COLO668 (cell line): ENCODE results near the gene SF3B1.
"Not testable (repeated sequence)": the region's sequence is repeated elsewhere in the genome, so short reads cannot be mapped to it uniquely, and the experiment has no call there.

ENCODE experiments used
- DNase-seq: peaks from one replicate; lab custom pipeline; 2025; ENCODE audit not compliant: unreplicated experiment; lab: John Stamatoyannopoulos, UW

SF3B1 gene

GRCh38 chr2:197437380-197437779 lies 2.6 kb upstream of the SF3B1 start:
- no peak for DNase-seq

- no peak for DNase-seq
These were observed 981 bp upstream of the SF3B1 start for GRCh38 chr2:197435598-197436420.

DNA sequence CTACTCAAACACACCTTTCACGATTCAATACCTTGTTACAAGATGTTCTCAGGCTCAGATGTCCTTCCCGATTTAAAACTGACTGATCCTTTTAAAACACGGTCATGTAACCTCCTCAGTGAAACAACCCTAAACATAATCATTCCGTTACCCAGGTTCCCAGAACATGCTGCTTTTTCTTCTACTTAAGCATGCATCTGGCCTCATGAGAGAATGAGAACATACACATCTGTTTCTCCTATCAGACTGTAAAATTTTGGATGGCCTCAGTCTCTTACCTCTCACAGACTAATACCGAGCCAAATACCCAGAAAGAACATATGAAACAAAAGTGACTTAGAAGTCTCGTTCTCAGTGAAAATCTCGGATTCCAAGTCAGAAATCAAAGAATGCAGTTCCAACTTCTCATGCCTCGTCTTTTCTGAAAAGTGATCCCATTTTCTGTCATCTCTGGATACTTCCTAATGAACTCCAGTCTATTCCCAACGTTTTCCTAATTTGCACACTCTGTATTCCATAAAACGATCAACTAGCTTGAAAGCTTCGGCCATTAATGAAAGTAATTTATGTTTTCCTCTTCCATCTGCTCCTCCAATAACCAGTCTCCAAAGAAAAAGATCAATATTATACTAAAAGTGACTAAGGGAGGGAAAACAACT lies 919 bp downstream of the SF3B1 start:
- no peak for DNase-seq

- not testable (repeated sequence) for DNase-seq
These were observed 2.3 kb downstream of the SF3B1 start for GRCh38 chr2:197432527-197432926.

- no peak for DNase-seq
These were observed 3.0 kb downstream of the SF3B1 start for GRCh38 chr2:197431858-197432257.

DNA sequence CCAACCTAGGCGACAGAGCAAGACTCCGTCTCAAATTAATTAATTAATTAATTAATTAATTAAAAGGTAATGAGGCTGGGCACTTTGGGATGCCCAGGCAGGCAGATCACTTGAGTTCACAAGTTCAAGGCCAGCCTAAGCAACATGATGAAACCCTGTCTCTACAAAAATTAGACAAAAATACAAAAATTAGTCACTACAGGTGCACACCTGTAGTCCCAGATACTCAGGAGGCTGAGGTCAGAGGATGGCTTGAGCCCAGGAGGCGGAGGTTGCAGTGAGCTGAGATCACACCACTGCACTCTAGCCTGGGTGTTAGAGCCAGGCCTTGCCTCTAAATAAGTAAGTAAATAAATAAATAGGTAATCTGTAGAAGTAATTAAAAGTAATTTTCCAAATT lies 6.8 kb downstream of the SF3B1 start:
- no peak for DNase-seq

- no peak for DNase-seq
These were observed 7.9 kb downstream of the SF3B1 start for GRCh38 chr2:197426723-197427603.

DNA sequence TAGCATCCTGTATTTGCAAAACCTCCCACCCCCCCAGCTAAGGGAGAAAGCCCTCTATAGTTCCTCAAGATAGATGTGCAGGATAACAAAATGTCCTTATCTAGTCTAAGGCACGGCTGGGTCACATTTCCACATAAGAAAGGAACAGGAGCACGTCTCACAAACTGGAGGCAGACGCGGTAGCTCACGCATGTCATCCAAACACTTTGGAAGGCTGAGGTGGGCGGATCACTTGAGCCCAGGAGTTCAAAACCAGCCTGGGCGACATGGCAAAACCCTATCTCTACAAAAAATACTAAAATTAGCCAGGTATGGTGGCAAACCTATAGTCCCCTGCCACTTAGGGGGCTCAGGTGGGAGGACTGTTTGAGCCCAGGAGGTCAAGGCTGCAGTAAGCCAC lies 9.3 kb downstream of the SF3B1 start:
- DNase-seq: no peak

- DNase-seq: no peak
These were observed 11.5 kb downstream of the SF3B1 start for GRCh38 chr2:197423307-197423706.

- DNase-seq: no peak
These were observed 15.4 kb downstream of the SF3B1 start for GRCh38 chr2:197419438-197419837.

GRCh38 chr2:197416268-197416667 lies 18.6 kb downstream of the SF3B1 start:
- DNase-seq: no peak

GRCh38 chr2:197414515-197414914 lies 20.3 kb downstream of the SF3B1 start:
- DNase-seq: no peak

DNA sequence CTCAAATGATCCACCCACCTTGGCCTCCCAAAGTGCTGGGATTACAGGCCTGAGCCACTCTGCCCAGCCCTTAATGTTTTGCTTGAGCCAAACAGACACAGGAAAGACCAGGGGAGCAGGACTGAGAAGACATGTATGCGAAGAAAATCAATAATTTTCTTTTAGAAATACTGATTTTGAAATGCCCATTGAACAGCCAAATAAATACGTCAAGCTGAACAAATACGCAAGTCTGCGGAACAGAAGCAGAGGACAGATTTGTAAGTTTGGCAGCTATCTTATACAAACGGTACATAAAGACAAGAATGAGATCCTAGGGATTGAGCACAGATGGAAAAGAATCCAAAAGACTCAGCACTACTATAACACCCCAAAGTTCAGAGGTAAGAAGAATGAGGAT lies 20.8 kb downstream of the SF3B1 start:
- no peak for DNase-seq

DNA sequence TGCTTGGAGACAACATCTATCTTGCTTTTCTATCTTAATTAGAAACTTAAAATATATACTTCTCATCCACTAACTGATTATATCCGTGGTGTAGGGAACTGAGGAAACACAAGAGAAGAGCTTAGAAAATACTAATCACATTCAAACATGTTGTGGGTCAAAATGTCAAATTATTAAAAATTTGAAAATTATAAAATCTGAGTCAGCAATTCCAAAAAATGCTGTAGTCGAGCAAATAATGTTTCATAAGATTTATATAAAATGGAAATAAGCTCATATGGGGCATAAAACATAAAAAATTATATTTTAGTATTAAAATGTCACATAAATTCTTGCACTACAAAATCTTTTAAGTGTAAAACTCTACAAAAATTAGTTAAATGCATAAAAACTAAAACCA lies 29.2 kb downstream of the SF3B1 start:
- DNase-seq: no peak

- DNase-seq: no peak
These were observed 34.8 kb downstream of the SF3B1 start for GRCh38 chr2:197399887-197400540.

GRCh38 chr2:197398913-197399312 lies 35.9 kb downstream of the SF3B1 start:
- no peak for DNase-seq

GRCh38 chr2:197391220-197391717 lies 43.6 kb downstream of the SF3B1 start:
- no peak for DNase-seq

DNA sequence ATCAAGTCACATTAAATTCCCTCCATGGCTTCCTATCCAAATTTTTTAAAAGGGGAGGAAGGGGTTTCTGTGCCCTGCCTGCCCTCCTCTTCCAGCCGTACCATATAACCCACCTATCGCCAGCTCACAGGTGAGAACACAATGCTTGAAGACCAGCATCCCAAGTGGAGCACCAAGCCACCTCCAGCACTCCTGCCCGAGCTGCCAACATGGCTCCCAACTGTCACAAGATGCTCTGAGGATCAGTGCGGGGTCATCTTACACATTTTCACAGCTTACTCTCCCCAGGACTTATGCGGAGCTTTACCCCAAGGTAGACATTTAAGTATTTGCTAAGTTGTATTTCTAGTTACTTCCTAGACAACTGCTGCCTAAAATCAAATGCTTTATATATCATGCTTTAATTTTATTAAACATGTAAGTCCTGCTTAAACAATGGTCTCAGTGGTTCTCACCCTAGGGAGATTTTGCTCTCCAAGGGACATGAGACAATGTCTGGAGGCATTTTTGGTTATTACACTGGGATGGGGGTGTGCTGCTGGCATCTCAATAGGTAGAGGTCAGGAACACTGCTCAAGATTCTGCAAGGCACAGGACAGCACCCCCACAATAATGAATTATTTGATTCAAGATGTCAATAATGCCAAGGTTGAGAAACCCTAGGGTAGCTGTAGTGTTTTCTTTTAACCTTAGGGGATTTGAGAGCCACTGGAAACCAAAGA lies 45.8 kb downstream of the SF3B1 start:
- no peak for DNase-seq

- no peak for DNase-seq
These were observed 47.6 kb downstream of the SF3B1 start for GRCh38 chr2:197387179-197387578.

DNA sequence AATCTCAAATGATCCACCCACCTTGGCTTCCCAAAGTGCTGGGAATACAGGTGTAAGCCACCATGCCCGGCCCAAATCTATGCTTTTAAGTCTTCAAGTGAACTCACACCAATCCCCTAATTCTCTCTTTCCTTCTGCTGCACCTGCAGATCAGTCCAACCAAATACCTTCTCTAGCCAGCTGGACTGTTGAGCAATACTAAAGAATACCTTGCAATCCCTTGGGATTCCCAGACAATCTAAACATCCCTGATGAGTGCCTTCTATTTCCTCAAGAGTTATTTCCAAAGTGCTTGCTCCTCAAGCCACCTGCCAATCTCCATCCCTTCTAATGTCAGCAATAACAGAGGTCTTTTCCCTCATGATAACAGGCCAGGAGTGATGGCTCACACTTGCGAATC lies 48.6 kb downstream of the SF3B1 start:
- DNase-seq: no peak
